GM21576 (cell line): ENCODE measurements around the gene SPTBN5.

Experiments
- ATAC-seq: cut with Tn5 transposase; IDR thresholded peaks from one replicate; pipeline ENCODE4 v1.9.1; 2021; ENCODE audit warnings: mild to moderate bottlenecking, moderate library complexity; ENCODE audit not compliant: unreplicated experiment

The SPTBN5 gene

DNA sequence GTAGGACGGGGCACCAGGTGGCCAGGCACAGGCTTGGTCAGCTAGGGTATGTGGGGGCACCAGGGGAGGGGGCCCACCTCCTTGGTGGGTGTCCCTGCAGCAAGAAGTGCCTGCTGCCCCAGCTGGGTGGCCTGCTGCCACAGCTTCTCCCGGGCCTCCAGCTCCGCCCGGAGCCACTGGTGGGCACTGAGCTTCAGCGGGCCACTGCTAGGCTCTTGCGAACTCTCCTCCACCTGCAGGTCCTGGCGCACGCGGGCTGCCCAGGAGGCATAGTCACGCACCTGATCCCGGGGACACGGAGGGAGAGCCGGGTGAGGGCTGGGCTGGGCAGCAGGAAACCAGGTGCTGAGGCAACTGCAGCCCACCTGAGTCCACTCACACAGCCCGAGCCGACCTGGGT is 25.5 kb downstream of the SPTBN5 start:
- ATAC-seq, result no peak

GRCh38 chr15:41866872-41867579 is 26.8 kb downstream of the SPTBN5 start:
- no peak for ATAC-seq

DNA sequence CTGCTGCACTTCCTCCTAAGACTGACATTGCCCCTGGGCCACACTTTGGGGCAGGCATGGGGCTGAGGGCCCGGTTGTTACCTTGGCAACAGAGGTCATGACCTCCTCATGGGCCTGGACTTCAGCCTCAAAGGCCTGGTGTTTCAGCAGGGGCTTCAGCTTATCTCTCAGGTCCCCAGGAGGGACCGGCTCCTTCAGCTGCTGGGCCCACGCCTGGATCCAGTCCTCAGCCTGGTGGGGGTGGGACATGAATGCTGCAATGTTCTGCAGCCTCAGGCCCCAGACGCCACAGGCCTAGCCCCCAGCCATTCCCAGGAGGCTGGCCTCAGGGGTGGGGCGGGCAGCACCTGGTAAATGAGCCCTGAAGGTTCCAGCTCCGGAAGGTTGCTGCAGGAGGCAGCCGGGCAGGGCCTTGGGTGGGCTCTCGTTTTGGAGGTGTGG is 27.6 kb downstream of the SPTBN5 start:
- no peak for ATAC-seq

- ATAC-seq, result no peak
Measured at GRCh38 chr15:41865490-41866055, 28.3 kb downstream of the SPTBN5 start.

DNA sequence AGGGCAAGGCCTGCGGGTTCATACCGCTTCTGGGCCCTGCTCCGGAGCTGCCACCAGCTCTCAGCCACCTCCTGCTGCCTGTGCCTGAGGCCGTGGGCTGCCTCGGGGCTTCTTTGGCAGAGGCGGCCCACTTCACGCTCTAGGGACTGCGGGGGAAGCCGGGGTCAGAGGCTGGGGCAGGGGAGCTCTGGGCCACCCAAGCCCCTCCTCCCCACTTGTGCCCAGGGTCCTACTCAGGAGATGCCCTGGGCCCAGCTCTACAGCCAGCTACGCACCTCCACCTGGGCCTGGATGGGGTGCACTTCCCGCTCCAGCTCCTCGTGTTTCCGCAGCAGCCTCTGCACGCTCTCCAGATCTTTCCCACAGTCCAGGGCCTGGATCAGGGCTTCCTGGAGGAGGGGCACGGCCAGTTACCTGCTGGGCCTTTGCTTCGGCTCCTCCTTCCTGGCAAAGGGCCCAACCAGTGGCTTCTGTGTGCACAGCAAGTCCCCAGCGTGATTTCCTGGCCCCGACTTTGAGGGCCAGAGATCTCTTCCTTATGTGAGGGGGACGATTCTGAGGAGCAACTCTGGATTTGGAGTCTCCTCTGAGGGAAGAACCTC is 31.2 kb downstream of the SPTBN5 start:
- ATAC-seq, result no peak

GRCh38 chr15:41861736-41862356 is 32.0 kb downstream of the SPTBN5 start:
- no peak for ATAC-seq

DNA sequence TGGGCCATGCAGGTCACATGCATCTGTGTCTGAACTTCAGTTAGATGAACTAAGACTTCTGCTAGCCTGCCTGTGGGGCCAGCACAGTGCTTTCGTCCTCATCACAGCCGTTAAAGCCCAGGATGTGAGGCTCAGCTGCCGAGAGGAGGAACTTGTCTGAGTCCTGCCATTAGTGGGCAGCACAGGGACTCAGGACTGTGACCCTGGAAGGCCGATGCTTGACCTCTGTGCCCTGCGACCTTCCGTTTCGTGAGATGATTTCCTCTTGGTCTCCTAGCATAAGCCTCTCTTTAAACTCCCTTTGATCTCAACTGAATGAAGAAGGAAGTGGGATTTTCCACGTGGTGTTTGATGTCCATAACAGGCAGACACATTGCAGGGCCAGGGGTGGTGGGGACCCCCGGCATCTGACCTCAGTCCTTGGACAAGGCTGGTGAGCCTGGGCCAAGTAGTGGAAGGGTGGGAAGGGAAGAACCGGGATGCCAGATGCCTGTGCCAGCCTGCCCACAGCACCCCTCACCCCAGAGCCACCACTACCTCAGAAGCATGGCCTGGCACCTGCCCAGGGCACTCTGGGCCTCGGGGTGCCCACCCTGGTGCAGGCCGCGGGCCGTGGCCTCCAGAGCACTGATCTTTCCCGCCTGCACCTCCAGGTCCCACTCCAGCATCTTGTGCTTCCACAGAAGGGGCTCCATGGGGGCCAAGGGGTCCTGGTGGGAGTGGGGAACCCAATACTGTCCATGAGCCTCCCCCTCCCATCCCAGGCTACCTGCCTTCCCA is 33.6 kb downstream of the SPTBN5 start:
- ATAC-seq, result no peak

DNA sequence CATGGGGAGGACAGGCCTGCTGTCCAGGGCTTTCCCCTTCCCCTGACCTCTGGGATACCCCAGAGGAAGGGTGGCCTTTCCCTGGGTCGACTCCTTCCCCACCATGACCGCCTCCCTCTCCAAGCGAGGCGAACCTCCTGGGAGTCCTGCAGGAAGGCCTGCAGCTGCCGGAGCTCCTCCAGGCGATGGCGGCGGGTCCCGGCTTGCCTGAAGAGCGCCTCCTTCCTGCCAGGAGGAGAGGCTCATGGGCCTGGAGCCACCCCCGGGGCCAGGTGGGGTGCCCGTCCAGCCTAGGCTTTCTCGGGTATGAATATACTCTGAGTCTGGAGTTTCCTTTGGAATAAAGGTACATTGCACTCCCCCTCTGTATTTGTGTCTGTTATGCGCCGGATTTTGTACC is 35.1 kb downstream of the SPTBN5 start:
- ATAC-seq, result no peak

GRCh38 chr15:41857316-41857715 is 36.5 kb downstream of the SPTBN5 start:
- ATAC-seq, result no peak

DNA sequence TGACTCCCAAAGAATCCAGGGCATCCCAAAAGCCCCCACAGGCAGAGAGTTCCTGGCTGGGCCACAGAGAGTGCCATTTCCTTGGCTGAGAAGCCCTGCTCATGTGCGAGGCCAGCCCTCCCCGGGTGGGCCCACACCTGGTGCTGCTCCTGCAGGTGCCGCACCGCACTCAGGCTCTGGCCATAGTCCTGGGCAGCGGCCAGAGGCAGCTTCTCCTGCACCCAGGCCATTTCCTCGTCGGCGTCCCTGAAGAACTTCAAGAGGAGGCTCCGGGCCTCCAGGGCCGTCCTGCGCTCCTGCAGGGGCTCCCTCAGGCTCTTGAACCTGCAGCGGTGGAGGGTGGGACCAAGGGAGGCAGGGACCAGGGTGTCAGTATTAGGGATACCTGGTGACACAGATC is 37.1 kb downstream of the SPTBN5 start:
- ATAC-seq, result no peak

DNA sequence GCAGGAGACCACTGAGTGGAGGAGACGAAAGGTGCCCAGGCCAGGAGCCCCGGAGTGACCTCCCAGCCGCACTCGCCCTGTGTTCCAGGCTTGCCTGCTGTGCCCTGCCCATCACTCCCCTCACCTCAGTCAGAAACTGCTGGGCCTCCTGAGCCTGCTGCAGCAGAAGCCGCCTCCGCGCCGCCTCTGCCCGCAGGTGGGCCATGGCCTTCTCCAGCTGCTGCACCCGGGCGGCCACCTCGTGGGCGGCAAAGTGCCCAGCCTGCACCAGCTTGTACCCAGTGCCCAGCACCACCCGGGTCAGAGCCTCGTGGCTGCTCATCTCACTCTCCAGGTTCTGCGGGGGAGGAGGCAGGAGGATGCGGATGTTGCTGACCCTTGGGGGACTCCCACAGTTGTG is 37.6 kb downstream of the SPTBN5 start:
- no peak for ATAC-seq

DNA sequence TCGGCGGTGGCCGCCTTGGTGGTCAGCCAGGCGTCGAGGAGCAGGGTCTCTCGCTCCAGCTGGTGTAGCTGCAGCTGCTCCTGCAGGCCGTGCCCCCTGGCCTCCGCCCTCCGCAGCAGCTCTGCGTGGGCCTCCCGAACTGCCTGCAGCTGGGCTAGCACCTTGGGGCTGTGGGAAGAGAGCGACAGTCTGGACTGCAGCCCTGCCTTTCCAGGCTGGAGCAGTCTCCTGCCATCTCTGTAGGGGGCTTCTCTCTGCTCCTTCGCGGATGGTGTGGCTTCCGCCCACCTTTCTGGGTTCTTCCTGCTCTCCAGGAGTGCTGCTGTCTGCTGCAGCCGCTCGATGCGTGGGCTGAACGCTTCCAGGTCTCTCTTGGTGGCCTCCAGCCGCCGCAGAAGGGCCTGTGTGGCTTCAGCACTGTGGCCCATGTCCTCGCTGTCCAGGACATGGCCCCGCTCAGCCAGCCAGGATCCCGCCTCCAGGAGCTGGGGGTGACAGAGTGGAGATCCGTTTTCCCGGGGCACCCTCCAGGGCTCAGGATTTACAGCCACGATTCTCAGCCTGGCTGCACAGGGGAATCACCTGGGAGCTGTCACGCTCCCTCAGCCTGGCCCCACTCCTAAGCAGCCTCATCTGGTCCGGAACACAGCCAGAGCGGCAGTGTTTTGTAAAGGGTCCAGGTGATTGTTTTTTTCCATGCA is 38.4 kb downstream of the SPTBN5 start:
- ATAC-seq, result no peak

DNA sequence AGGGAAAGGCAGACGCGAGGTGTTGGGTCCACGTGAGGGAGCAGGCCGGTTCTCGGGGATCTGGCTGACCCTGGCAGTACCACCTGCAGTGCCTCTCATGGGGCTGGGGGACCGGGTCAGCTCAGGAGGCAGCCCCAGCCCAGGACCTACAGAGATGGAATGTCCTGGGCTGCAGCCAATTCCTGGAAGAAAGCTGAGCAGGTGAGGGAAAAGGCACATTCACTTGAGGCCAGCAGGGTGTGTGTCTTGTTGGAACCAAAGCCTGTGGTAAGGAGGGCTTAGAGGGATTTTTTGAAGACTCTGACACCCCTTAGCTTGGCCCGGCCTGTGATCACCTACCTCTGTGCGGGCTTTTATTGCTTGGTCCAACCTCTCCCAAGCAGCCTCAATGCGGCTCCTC is 39.4 kb downstream of the SPTBN5 start:
- ATAC-seq, result no peak

DNA sequence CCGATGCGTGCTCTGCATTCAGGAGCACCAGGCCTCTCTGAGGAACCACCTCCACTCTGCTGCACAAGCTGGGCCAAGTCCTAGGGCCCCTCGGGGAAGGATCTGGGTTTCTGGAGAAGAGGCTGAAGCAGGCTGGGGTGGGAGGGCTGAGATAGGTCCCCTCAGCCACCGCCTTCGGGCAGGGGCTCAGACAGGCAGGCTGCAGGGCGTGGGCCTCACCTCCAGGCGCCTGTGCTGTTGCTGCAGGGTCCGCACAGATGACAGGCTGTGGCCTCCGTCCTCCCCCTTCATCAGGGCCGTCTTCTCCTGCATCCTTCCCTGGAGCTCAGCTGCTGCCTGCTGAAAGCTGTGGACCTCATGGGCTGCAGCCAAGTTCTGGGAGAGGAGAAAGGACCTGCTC is 40.0 kb downstream of the SPTBN5 start:
- no peak for ATAC-seq

DNA sequence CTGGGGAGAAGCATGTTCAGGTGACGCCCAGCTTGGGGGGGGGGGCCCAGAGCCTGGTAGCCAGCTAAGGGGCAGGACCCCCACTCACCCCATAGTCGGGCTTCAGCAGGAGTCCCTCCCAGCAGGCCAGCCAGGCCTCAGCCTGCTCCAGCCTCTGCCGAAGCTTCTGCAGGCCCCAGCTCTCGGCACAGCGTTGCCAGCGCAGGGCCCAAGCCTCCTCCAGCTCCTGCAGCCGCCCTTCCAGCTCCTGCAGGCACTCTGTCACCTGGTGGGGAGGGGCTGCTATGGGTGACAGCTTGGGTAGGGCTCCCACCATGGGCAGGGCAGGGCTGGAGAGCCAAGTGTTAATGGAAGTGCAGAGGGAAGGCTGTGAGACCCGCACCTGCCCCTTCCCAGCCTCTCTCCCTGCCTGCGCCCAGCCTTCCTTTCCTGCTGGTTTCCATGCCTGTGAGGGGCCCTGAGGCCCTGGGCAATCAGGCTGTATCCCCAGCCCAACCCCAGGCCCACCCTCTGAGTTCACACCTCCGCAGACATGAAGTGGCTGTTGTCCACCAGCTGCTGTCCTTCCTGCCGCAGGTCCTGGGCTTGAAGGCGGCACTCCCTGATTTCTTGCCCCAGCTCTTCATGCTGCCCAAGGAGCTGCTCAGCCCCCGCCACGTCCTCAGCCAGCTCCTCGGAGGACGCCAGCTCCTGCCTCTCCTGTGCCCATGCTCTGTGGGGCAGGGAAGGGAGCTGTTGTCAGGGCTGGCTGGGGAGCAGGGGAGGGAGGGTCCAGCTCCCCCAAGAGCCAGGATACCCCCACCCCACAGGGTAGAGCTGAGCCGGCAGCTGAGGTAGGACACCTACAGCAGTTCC is 40.9 kb downstream of the SPTBN5 start:
- no peak for ATAC-seq

- ATAC-seq, result no peak
Measured at GRCh38 chr15:41851755-41852370, 42.0 kb downstream of the SPTBN5 start.

GRCh38 chr15:41851167-41851523 is 42.7 kb downstream of the SPTBN5 start:
- no peak for ATAC-seq

GRCh38 chr15:41850482-41851166 is 43.2 kb downstream of the SPTBN5 start:
- no peak for ATAC-seq

GRCh38 chr15:41849861-41850260 is 44.0 kb downstream of the SPTBN5 start:
- ATAC-seq, result no peak
